ENCODE results near the gene GMNN.
"Not testable (repeated sequence)": the region's sequence is repeated elsewhere in the genome, so short reads cannot be mapped to it uniquely, and the experiment has no call there.

GMNN gene

GRCh38 chr6:24763578-24763977, 11.2 kb upstream of the GMNN start:
- DNase-seq = no peak

GRCh38 chr6:24764833-24765828, 9.6 kb upstream of the GMNN start:
- not testable (repeated sequence) for DNase-seq

DNA sequence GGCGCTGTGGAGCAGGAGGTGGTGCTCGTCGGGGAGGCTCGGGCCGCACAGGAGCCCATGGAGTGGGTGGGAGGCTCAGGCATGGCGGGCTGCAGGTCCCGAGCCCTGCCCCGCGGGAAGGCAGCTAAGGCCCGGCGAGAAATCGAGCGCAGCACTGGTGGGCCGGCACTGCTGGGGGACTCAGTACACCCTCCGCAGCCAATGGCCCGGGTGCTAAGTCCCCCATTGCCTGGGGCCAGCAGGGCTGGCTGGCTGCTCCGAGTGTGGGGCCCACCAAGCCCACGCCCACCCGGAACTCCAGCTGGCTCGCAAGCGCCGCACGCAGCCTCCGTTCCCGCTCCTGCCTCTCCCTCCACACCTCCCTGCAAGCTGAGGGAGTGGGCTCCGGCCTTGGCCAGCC, 8.8 kb upstream of the GMNN start:
- not testable (repeated sequence) for DNase-seq

DNA sequence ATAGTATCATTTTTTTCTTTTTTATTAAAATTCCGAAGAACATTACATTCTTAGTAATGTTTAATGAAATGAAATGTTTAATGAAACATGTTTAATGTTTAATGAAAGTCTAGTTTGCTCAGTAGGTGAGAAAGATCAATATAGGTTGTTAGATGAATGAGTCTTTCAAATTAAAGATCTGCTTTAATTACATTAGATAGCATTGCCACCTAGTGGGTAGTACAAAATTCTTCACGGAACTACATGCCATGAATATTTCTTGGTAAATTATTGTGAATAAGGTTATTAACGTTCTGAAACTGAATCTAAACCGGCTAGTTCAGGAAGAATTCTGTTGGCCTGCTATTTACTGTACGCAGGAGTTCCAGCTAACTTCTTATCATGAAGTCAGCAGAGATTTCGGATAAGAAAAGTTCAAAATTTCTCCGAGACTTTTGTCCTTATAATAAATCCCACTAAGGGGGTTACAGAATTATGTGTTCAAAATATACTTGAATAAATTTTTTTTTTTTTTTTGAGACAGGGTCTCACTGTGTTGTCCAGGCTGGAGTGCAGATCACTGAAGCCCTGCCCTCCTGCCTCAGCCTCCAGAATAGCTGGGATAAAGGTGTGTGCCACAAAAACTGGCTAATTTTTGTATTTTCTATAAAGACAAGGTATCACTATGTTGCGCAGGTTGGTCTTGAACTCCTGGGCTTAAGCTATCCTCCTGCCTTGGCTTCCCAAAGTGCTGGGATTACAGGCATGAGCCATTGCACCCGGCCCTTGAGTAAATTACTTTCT, 7.9 kb upstream of the GMNN start:
- no peak for DNase-seq

DNA sequence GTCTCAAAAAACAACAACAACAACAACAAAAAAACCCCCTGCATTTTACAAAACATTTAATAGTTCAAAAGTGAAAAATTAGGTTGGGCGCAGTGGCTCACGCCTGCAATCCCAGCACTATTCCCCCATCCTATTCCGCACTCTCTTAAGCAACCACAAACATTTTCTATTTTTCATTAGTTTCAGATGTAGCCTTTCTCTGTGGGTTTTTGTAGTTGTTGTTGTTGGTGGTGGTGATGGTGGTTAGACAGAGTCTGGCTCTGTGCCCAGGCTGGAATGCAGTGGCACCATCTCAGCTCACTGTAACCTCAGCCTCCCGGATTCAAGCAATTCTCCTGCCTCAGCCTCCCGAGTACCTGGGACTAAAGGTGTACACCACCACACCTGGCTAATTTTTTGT, 6.4 kb upstream of the GMNN start:
- DNase-seq = no peak

DNA sequence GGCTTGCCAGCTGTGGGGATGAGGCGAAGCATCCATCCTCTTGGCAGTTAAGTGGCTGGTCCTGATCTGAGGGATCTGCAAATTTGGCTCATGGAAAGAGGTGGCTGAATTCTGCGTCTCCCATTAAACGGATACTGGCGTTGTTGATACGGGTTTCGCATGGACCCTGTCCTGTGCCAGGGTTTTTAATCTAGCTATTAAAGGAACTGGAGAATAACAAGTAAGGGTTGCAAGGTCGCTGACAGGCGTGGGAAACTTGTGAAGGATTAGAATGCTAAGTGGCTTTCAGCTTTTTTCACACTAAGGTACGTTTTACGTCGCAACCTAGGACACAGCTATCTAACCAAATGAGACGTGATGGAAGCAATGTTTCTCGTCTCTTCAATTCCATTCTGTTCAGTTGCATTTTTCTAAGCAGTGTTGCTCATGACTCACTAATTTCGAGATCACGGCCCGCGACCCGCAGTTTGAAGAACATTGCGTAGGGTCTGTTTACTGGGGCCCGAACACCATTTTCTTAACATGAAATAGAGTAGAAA, 852 bp downstream of the GMNN start:
- DNase-seq = no peak

DNA sequence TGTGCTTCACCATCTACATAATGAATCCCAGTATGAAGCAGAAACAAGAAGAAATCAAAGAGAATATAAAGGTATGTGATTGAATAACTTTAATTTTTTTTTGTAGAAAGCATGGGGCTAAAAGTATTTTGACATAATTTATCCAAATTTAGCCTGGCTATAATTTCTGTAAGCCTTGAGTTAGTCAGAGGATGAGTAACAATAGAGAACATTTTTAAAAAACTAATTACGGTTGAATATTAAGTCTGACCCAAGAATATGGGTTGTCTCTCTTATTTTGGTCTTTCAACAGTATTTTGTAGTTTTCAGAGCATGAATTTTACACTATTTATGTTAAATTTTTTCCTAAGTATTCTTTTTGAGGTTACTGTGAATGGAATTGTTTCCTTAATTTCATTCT, 2.5 kb downstream of the GMNN start:
- DNase-seq = no peak

- DNase-seq = no peak
Observed at GRCh38 chr6:24778121-24778520, 3.4 kb downstream of the GMNN start.

DNA sequence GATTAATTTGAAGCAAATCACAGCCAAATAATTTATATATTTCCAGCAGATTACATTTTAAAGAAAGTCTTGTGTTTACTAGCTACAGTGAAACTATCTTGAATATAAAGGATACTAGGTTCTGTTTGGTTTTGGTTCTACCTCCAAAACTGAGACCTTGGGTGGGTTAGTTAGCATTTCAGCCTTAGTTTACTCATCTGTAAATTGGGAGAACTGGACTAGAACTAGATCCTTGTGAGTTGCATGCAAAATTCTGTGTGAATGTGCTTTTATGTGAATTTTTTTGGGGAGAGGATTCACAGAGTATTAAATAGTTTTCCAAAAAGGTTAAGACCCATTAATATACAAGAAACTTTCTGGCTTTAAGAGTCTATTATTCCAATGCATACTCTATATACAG, 4.1 kb downstream of the GMNN start:
- no peak for DNase-seq

DNA sequence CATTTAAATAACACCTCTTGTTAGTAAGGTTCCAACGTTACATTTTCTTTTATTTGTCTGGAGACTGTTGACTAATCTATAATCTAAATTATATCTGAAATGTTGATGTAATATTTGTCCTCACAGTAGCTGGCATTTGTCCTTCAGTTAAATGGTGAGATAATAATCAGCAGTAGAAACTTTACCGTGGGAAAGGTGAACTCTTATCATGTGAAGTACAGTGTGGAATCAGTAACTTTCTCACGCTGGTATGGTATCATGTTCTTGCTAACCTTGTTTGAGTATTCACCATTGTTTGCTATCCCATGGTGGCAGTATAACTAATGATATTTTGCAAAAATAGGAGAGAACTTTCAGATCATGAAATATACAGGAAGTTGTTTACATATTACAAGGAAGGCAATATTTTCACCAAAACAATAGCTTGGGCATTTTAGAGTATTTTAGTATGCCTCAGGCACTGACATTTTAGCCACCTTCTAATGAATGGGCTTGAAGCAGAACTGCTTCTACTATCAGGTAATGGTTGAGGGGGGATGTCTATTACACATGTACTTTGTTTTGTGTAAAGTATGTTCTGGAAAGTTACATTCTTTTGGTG, 4.8 kb downstream of the GMNN start:
- DNase-seq = no peak

GRCh38 chr6:24780206-24780605, 5.5 kb downstream of the GMNN start:
- no peak for DNase-seq

- no peak for DNase-seq
Observed at GRCh38 chr6:24788031-24788665, 13.4 kb downstream of the GMNN start.

GRCh38 chr6:24795106-24795505, 20.4 kb downstream of the GMNN start:
- DNase-seq = no peak

DNA sequence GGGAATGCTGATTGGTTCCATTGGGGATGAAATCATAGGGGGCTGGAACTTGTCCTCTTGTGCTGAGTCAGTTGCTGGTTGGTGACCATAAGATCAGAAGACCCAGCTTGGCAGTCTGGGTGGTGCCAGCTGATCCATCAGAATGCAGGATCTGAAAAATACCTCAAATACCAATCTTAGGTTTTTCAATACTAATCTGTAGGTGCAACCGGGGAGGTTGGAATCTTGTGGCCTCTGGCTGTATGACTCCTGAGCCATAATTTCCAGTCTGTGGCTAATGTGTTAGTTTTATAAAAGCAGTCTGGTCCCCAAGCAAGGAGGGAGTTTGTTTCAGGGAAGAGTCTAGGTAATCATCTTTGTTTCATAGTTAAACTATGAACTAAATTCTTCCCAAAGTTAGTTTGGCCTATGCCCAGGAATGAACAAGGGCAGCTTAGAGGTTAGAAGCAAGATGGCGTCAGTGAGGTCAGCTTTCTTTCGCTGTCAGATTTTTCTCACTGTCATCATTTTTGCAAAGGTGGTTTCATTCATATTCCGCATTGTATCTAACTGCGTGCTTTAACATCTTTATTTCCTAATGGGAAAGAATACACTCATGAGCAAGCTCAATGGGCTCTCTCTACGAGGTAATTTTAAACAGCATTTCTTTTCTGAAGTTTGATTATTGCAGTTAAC, 22.0 kb downstream of the GMNN start:
- DNase-seq = no peak

- no peak for DNase-seq
Observed at GRCh38 chr6:24797596-24798216, 23.0 kb downstream of the GMNN start.

GRCh38 chr6:24798740-24799540, 24.2 kb downstream of the GMNN start, which contains the start of gene ARMH2:
ARMH2 (minus strand) TSS chr6:24798917; CDS start chr6:24798857, 60 bp downstream.
- no peak for DNase-seq

DNA sequence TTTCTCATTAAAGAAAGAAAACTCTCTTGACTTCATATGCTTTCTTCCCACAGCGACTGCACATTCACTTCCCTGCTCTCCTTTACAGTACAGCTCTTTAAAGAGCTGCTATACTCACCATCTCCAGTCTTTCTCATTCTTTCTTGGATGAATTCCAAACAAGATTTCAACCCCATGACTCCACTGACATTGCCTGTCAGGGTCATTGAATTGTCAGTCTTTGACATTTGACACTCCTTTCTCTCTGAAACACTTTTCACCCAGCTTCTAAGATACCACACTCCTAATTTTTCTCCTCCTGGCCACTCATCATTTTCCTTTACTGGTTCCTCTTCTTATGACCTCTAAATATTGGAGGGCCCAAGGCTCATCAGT, 24.8 kb downstream of the GMNN start:
- DNase-seq = no peak

- no peak for DNase-seq
Observed at GRCh38 chr6:24802271-24803059, 27.7 kb downstream of the GMNN start.

- no peak for DNase-seq
Observed at GRCh38 chr6:24807584-24807983, 32.8 kb downstream of the GMNN start.

- DNase-seq = no peak
Observed at GRCh38 chr6:24809728-24810127, 35.0 kb downstream of the GMNN start.
